Measurements from ENCODE around the gene AKAP4. TPM values are rescaled to one million over a fixed set of nuclear protein-coding genes. Genes with fewer than 3 reads are reported as not detected.

The AKAP4 gene
- total RNA-seq, 4 donors from 2014 or later = not detected

Small RNA genes lying within 50 kb of the gene (small RNA-seq; reads per million reads assigned to genes)
- gene PYY3 (0 reads per million in 3 donors), gene RF00019 (0 reads per million in 3 donors)

Other genes starting within 250 kb of the AKAP4 start
- gene CCNB3, start 3.8 kb upstream of the AKAP4 start, total RNA-seq = 1 to 10 TPM in 2 of 4 donors, under 1 TPM in 1, not detected in 1; under 0.01 to 4.9 (median 3.1) TPM